K562 (cell line): ENCODE data around the gene ST6GALNAC6. TPM values are rescaled to one million over a fixed set of nuclear protein-coding genes. Genes with fewer than 3 reads are reported as not detected.

Source experiments
- ATF1 ChIP-seq, 2 experiments: fragments of 450-650 bp in 1 of 2; IDR thresholded peaks; 2 replicates each; pipeline ENCODE4 v1.6.1; 2016; ENCODE audit warnings: missing compliant biosample characterization in 1 of 2, missing genetic modification characterization in 1 of 2
- DEAF1 ChIP-seq: fragments of 450-650 bp; formaldehyde crosslinking; IDR thresholded peaks from 2 replicates; pipeline ENCODE4 v1.4.0; 2020; ENCODE audit warnings: mild to moderate bottlenecking, moderate library complexity
- ETV5 ChIP-seq: sonication (generic); formaldehyde crosslinking; IDR thresholded peaks from 2 replicates; pipeline ENCODE4 v1.4.0; 2020; ENCODE audit warnings: low read depth, mild to moderate bottlenecking, missing genetic modification reagents
- FOXM1 ChIP-seq, 2 experiments: fragments of 450-650 bp in 1 of 2; sonication (generic) in 1 of 2; formaldehyde crosslinking in 1 of 2; IDR thresholded peaks; 2 replicates each; pipeline versions ENCODE4 v1.6.1 to v1.9.0; 2017 to 2022; ENCODE audit warnings: low read depth in 2 of 2, mild to moderate bottlenecking in 2 of 2, missing genetic modification reagents in 1 of 2, moderate library complexity in 1 of 2
- HNRNPL ChIP-seq: fragments of 200-400 bp; formaldehyde crosslinking; IDR thresholded peaks from 2 replicates; pipeline ENCODE4 v1.6.1; 2017; ENCODE audit warnings: low read depth, mild to moderate bottlenecking, low read length
- PHB ChIP-seq: fragments of 250-450 bp; sonication (Bioruptor Pico); IDR thresholded peaks from 2 replicates; pipeline ENCODE4 v1.5.0; 2021
- RHOXF2B ChIP-seq: fragments of 250-450 bp; sonication (Bioruptor Pico); conservative IDR thresholded peaks from 2 replicates; pipeline ENCODE4 v1.5.1; 2021
- SIRT6 ChIP-seq: IDR thresholded peaks from one replicate; pipeline ENCODE4 v1.6.1; 2012; ENCODE audit warnings: low read depth, mild to moderate bottlenecking, control low read depth, inconsistent platforms, low read length, moderate library complexity
- SIX5 ChIP-seq, 2 experiments: IDR thresholded peaks; 2 replicates each; pipeline ENCODE4 v1.6.1; 2011; ENCODE audit warnings: low read length in 2 of 2, borderline replicate concordance in 1 of 2, low read depth in 1 of 2, mild to moderate bottlenecking in 1 of 2, moderate library complexity in 1 of 2; ENCODE audit not compliant: insufficient read depth in 1 of 2
- SLC30A9 ChIP-seq: fragments of 250-450 bp; sonication (Bioruptor Pico); IDR thresholded peaks from 2 replicates; pipeline ENCODE4 v1.8.0; 2022; ENCODE audit warnings: mild to moderate bottlenecking, moderate library complexity
- SMAD1 ChIP-seq: fragments of 150-350 bp; IDR thresholded peaks from 2 replicates; pipeline ENCODE4 v1.6.1; 2014; ENCODE audit warnings: low read length, low read depth; ENCODE audit not compliant: partially characterized antibody
- SMARCC2 ChIP-seq: fragments of 450-650 bp; IDR thresholded peaks from 2 replicates; pipeline ENCODE4 v1.6.1; 2017; ENCODE audit warnings: antibody characterized with exemption, moderate library complexity, mild to moderate bottlenecking, low read depth
- USF2 ChIP-seq: sonication (generic); formaldehyde crosslinking; IDR thresholded peaks from 2 replicates; pipeline ENCODE4 v1.5.0; 2020; ENCODE audit warnings: missing genetic modification reagents
- ZFPM2 ChIP-seq: fragments of 250-450 bp; sonication (Bioruptor Pico); IDR thresholded peaks from 2 replicates; pipeline ENCODE4 v1.5.1; 2022; ENCODE audit warnings: mild to moderate bottlenecking
- ZNF140 ChIP-seq: fragments of 250-450 bp; sonication (Bioruptor Pico); IDR thresholded peaks from 2 replicates; pipeline ENCODE4 v1.8.0; 2021; ENCODE audit warnings: moderate library complexity, mild to moderate bottlenecking, inconsistent platforms
- ZNF263 ChIP-seq: sonication (generic); formaldehyde crosslinking; IDR thresholded peaks from 2 replicates; pipeline ENCODE4 v1.8.0; 2022; ENCODE audit warnings: mild to moderate bottlenecking, missing genetic modification reagents, borderline replicate concordance
- ZNF41 ChIP-seq: fragments of 250-450 bp; sonication (Bioruptor Pico); conservative IDR thresholded peaks from 2 replicates; pipeline ENCODE4 v1.4.0; 2020; ENCODE audit warnings: mild to moderate bottlenecking
- ZNF740 ChIP-seq, 3 experiments: fragments of 200-800 bp in 1 of 3; sonication (Bioruptor generic) in 1 of 3; sonication (generic) in 1 of 3; formaldehyde crosslinking in 1 of 3; IDR thresholded peaks; 2 replicates each; pipeline versions ENCODE4 v1.6.1 to v1.8.0; 2016 to 2022; ENCODE audit warnings: mild to moderate bottlenecking in 2 of 3, missing compliant biosample characterization in 2 of 3, missing genetic modification characterization in 2 of 3, missing genetic modification reagents in 1 of 3
- polyA plus RNA-seq, 8 experiments: library from polyadenylated mRNA; depleted of rRNA in 4 of 8; stranded (reverse) in 5 of 8; unstranded in 3 of 8; fragments of >200 nt; fragmentation: Nextera tagmentation in 2 of 8; fragmentation: Illumina TruSeq in 1 of 8; extraction: Ambion mirVana in 2 of 8; extraction: Trizol in 1 of 8; gene quantifications; 2 replicates each; pipeline versions ENCODE4 v1.2.1 to v1.2.3, GENCODE V29; 2011 to 2014; ENCODE audit warnings: inconsistent platforms in 1 of 8, missing spikeins in 1 of 8
- total RNA-seq, 7 experiments: library from RNA; depleted of rRNA in 6 of 7; stranded (reverse); fragments of >200 nt in 6 of 7; fragmentation: Illumina TruSeq in 2 of 7; extraction: Trizol in 2 of 7; gene quantifications; 2 replicates each; pipeline versions ENCODE4 v1.2.1 to v1.2.3, GENCODE V29; 2011 to 2021; ENCODE audit warnings: low replicate concordance in 1 of 7
- TF ChIP-seq, protein P1 (sequence below): IDR thresholded peaks from 2 replicates; pipeline ENCODE4 v1.6.1; 2011; ENCODE audit warnings: borderline replicate concordance, low read depth, mild to moderate bottlenecking, moderate library complexity, low read length; ENCODE audit not compliant: insufficient read depth, poor library complexity, severe bottlenecking

The ST6GALNAC6 gene
- total and polyA plus RNA-seq, 9 of the 15 experiments (the other 6 are each of a cell fraction or from before 2014, with no cell fraction given), result 0.13 to 23.0 (median 14.5) TPM

DNA sequence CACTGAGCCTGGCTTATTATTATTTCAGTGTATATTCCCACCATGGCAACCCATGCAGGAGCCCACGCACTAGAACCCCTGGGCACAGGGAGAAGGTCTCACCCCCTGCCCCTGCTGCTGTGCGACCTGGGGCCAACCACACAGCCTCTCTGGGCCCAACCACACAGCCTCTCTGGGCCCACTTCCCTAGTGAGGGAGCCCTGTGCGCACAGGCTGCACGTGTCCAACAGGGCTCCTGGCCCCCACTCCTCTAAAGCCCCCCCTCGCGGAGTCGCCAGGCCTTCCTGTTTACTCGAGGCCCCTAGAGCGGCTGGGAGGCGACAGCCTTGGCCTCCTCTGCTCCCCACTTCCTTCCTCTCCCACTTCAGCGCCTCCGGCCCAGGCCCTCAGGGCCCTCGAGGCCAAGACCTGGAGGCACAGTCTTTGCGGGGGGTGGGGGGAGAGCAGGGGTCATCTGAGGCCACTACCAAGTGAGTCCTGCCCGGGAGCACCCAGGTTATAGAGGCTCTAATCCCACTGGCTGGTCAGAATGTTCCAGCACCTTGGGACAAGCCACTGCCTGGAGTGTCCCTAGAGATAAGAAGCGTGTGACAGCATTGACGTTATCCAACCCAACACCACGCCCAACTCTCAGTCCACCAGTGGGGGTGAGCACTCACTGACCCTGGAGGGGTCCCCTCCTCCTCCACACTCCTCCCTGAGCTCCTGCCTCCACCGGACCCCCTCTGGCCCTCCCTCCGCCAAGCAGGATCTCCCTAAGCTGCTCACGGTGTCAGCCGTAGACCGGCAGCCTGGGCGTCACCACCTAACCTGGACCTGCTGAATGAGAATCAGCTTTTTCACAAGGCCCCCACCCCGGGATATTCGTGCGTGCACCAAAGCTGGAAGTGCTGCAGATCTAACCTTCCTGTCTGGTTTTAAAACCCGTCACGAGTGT, 37.1 kb downstream of the ST6GALNAC6 start (continued):
- TF ChIP-seq, protein P1, sequence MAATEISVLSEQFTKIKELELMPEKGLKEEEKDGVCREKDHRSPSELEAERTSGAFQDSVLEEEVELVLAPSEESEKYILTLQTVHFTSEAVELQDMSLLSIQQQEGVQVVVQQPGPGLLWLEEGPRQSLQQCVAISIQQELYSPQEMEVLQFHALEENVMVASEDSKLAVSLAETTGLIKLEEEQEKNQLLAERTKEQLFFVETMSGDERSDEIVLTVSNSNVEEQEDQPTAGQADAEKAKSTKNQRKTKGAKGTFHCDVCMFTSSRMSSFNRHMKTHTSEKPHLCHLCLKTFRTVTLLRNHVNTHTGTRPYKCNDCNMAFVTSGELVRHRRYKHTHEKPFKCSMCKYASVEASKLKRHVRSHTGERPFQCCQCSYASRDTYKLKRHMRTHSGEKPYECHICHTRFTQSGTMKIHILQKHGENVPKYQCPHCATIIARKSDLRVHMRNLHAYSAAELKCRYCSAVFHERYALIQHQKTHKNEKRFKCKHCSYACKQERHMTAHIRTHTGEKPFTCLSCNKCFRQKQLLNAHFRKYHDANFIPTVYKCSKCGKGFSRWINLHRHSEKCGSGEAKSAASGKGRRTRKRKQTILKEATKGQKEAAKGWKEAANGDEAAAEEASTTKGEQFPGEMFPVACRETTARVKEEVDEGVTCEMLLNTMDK, result peak; percentile 6
- TF ChIP-seq HNRNPL (no peak), SLC30A9 (CRISPR knock-in tag) (no peak), ZNF263 (peak; percentile 98), RHOXF2B (CRISPR knock-in tag) (no peak), ATF1 (CRISPR knock-in tag; IDR thresholded peaks at IDR 0.05) (no peak), ATF1 (tag; IDR thresholded peaks at IDR 0.05) (peak; percentile 93), USF2 (peak; percentile 65), ETV5 (CRISPR knock-in tag) (peak; percentile 91), ZFPM2 (no peak), ZNF140 (CRISPR knock-in tag) (no peak), SIX5 (IDR thresholded peaks at IDR 0.05; ENCODE audit: borderline replicate concordance in 1 of 2, insufficient read depth in 1 of 2, low read depth in 1 of 2, low read length in 2 of 2) (no peak), FOXM1 (IDR thresholded peaks at IDR 0.05; ENCODE audit: low read depth) (peak; percentile 83), FOXM1 (CRISPR knock-in tag; IDR thresholded peaks at IDR 0.05; ENCODE audit: low read depth) (no peak), SIRT6 (no peak), SMAD1 (no peak), ZNF740 (CRISPR knock-in tag; IDR thresholded peaks at IDR 0.05) (peak; percentile 85), ZNF740 (tag; IDR thresholded peaks at IDR 0.05) (peak; percentile 58 to 79; a peak in 3 of 4 replicates), ZNF41 (no peak), PHB (CRISPR knock-in tag) (peak; percentile 20; the same call in 1 of the 2 replicates), SMARCC2 (peak; percentile 56; the same call in 1 of the 2 replicates), DEAF1 (0 out of 2 replicates have a peak, but pooled peaks have one; percentile 19)
